B cell (primary cell): ENCODE data around the gene DDR1. TPM values are rescaled to one million over a fixed set of nuclear protein-coding genes. Genes with fewer than 3 reads are reported as not detected.

Experiments
- ATAC-seq: fragments of 200-7000 bp; cut with Tn5 transposase; one replicate; pipeline ENCODE4 v1.10.0; 2021; ENCODE audit warnings: low read depth, mild to moderate bottlenecking, moderate number of reproducible peaks, moderate library complexity
- CTCF ChIA-PET: fragments of 350-600 bp; sonication (Branson Sonifier 250); formaldehyde crosslinking; loops from one replicate; lab custom pipeline; 2021; ENCODE audit warnings: antibody characterized with exemption, inconsistent platforms; lab: Charles Lee
- POLR2A ChIA-PET: fragments of 350-600 bp; sonication (Branson Sonifier 250); formaldehyde crosslinking; loops from one replicate; lab custom pipeline; 2021; ENCODE audit warnings: antibody characterized with exemption; lab: Charles Lee
- DNase-seq: peaks from one replicate; pipeline ENCODE4 v3.0.0; 2013
- H2AFZ ChIP-seq: 2 replicates; pipeline ENCODE4 v1.6.1; 2012; ENCODE audit warnings: mild to moderate bottlenecking, low read depth, low read length; ENCODE audit not compliant: insufficient read depth, poor library complexity, severe bottlenecking
- H3K27ac ChIP-seq, 2 donors: 1 replicate in 1 of 2; 2 replicates in 1 of 2; pipeline ENCODE4 v1.5.1; 2012 to 2013; ENCODE audit warnings: low read length in 2 of 2, mild to moderate bottlenecking in 2 of 2, moderate library complexity in 1 of 2
- H3K27me3 ChIP-seq, 4 experiments: fragments of 200-600 bp in 1 of 4; sonication (generic) in 1 of 4; replicated peaks in 1 of 4; 1 replicate in 2 of 4; 2 replicates in 2 of 4; pipeline versions ENCODE4 v1.6.1 to v1.7.0; 2013 to 2016; ENCODE audit warnings: low read length in 3 of 4, mild to moderate bottlenecking in 2 of 4, mixed read lengths in 1 of 4, moderate library complexity in 1 of 4; ENCODE audit not compliant: insufficient read depth in 4 of 4, control insufficient read depth in 3 of 4; ENCODE audit errors: control extremely low read depth in 1 of 4
- H3K36me3 ChIP-seq, 2 experiments: replicated peaks in 1 of 2; 1 replicate in 1 of 2; 2 replicates in 1 of 2; pipeline versions ENCODE4 v1.6.1 to v1.7.1; 2013; ENCODE audit warnings: low read length in 1 of 2; ENCODE audit not compliant: insufficient read depth in 2 of 2, control insufficient read depth in 1 of 2; ENCODE audit errors: control extremely low read depth in 1 of 2, extremely low read depth in 1 of 2
- H3K4me1 ChIP-seq, 2 donors: fragments of 200-600 bp in 1 of 2; sonication (generic) in 1 of 2; 1 replicate in 1 of 2; 2 replicates in 1 of 2; pipeline versions ENCODE4 v1.5.1 to v1.6.1; 2013 to 2017; ENCODE audit warnings: low read length in 2 of 2; ENCODE audit not compliant: control insufficient read depth in 2 of 2, insufficient read depth in 2 of 2
- H3K4me2 ChIP-seq: replicated peaks from 2 replicates; pipeline ENCODE3; 2012; ENCODE audit warnings: mild to moderate bottlenecking, low read depth, low read length; ENCODE audit not compliant: poor library complexity, severe bottlenecking
- H3K4me3 ChIP-seq, 5 experiments: fragments of 200-600 bp in 1 of 5; sonication (generic) in 1 of 5; 1 replicate in 3 of 5; 2 replicates in 2 of 5; pipeline versions ENCODE4 v1.5.1 to v1.7.0; 2011 to 2016; ENCODE audit warnings: low read length in 4 of 5, mild to moderate bottlenecking in 4 of 5, low read depth in 2 of 5, control low read depth in 1 of 5, moderate library complexity in 1 of 5; ENCODE audit not compliant: insufficient read depth in 1 of 5; ENCODE audit errors: control extremely low read depth in 1 of 5, extremely low read depth in 1 of 5
- H3K79me2 ChIP-seq: fragments of 200-600 bp; sonication (generic); one replicate; pipeline ENCODE4 v1.6.0; 2016; ENCODE audit warnings: low read length; ENCODE audit not compliant: control insufficient read depth, insufficient read depth
- H3K9ac ChIP-seq: fragments of 200-600 bp; sonication (generic); 2 replicates; pipeline ENCODE4 v1.6.1; 2017; ENCODE audit warnings: mild to moderate bottlenecking, low read length, moderate library complexity
- H3K9me3 ChIP-seq, 3 donors: one replicate each; pipeline versions ENCODE4 v1.6.1 to v1.7.1; 2013; ENCODE audit warnings: low read length in 2 of 3; ENCODE audit not compliant: control insufficient read depth in 2 of 3, insufficient read depth in 1 of 3; ENCODE audit errors: control extremely low read depth in 1 of 3
- H4K20me1 ChIP-seq: 2 replicates; pipeline ENCODE4 v1.6.0; 2012; ENCODE audit warnings: mild to moderate bottlenecking, low read length; ENCODE audit not compliant: insufficient read depth, control insufficient read depth, poor library complexity, severe bottlenecking
- H3K27ac Mint-ChIP-seq: one replicate; pipeline ENCODE4 v1.8.0; 2021; ENCODE audit warnings: mixed read lengths
- H3K27me3 Mint-ChIP-seq: one replicate; pipeline ENCODE4 v1.8.0; 2021; ENCODE audit warnings: mixed read lengths
- H3K4me1 Mint-ChIP-seq: one replicate; pipeline ENCODE4 v1.8.0; 2021; ENCODE audit warnings: mixed read lengths
- H3K4me3 Mint-ChIP-seq: one replicate; pipeline ENCODE4 v1.8.0; 2021; ENCODE audit warnings: mixed read lengths
- H3K9me3 Mint-ChIP-seq: one replicate; pipeline ENCODE4 v1.8.0; 2022; ENCODE audit warnings: mixed read lengths; ENCODE audit not compliant: insufficient read depth
- CTCF ChIP-seq: fragments of 200-600 bp; IDR thresholded peaks from one replicate; pipeline ENCODE4 v1.8.0; 2022; ENCODE audit warnings: antibody characterized with exemption, mild to moderate bottlenecking
- EZH2 ChIP-seq: IDR thresholded peaks from 2 replicates; pipeline ENCODE4 v1.6.1; 2012; ENCODE audit warnings: borderline replicate concordance, low read depth, mild to moderate bottlenecking, moderate library complexity, low read length; ENCODE audit not compliant: insufficient read depth, poor library complexity, severe bottlenecking
- WGBS: methylation state at CpG from one replicate; pipeline ENCODE4 v1.1.5; 2013; ENCODE audit warnings: missing lambda C conversion rate; ENCODE audit not compliant: insufficient coverage; 5-methylcytosine and 5-hydroxymethylcytosine counted together
- intact Hi-C: fragments of 100-400 bp; cut with micrococcal nuclease; formaldehyde crosslinking; loops from one replicate; pipeline ENCODE4 v1.10.0; 2022
- polyA plus RNA-seq: library from polyadenylated mRNA; depleted of rRNA; stranded (reverse); fragments of >200 nt; gene quantifications from 2 replicates; pipeline ENCODE4 v1.2.3, GENCODE V29; 2012
- total RNA-seq, 2 donors: library from RNA; stranded (reverse); fragments of 120-200 nt in 1 of 2; gene quantifications; 1 replicate in 1 of 2; 2 replicates in 1 of 2; pipeline versions ENCODE4 v1.2.3 to v1.2.4, GENCODE V29; 2013 to 2022

The DDR1 gene
- total and polyA plus RNA-seq, 2 donors (not counting 1 experiment from before 2014, with no cell fraction given): 28.8 to 61.7 TPM

GRCh38 chr6:30890646-30891449 is 6.5 kb downstream of the DDR1 start:
- Mint-ChIP-seq H3K4me3 (no peak overlapping the region), H3K4me1 (peaks cover 16% of the 10 kb centered on the region), H3K27me3 (no peaks in the 10 kb centered on the region), H3K9me3 (no peaks in the 10 kb centered on the region), H3K27ac (no peak overlapping the region)
- Histone ChIP-seq H3K9me3 (no peaks in the 10 kb centered on the region), H3K36me3 (peaks cover 0 to 59% of the 10 kb centered on the region in 2 experiments), H3K4me1 (peaks cover 12 to 16% of the 10 kb centered on the region in 2 donors), H3K9ac (no peak overlapping the region), H2AFZ (no peak overlapping the region), H4K20me1 (peaks cover 69% of the 10 kb centered on the region), H3K27ac (no peak overlapping the region), H3K27me3 (no peaks in the 10 kb centered on the region), H3K4me3 (no peak overlapping the region), H3K4me2 (no peak overlapping the region), H3K79me2 (peaks cover 62% of the 10 kb centered on the region)
- ChIA-PET POLR2A (no interaction called here), CTCF (interaction anchor here (1.5 to 2.0 kb wide), 3 partner anchors 25 to 69 kb away, joined by 3 to 6 read pairs (median 4); no protein-coding TSS in a partner anchor)
- ATAC-seq: no peak
- DNase-seq: no peak
- intact Hi-C loops: no loop called here
- TF ChIP-seq CTCF: no peak
- no peak for TF ChIP-seq EZH2
- 96% methylated on average over 8 of the region's 12 CpGs for WGBS

GRCh38 chr6:30891450-30891723 is 7.1 kb downstream of the DDR1 start:
- H3K4me3 ChIP-seq: no peak overlapping the region
- H2AFZ ChIP-seq: no peak overlapping the region
- H3K36me3 ChIP-seq: peaks cover 0 to 60% of the 10 kb centered on the region in 2 experiments
- H3K9me3 ChIP-seq: no peaks in the 10 kb centered on the region
- ChIA-PET POLR2A (no interaction called here), CTCF (interaction anchor here (1.5 to 1.6 kb wide), 2 partner anchors 24 to 70 kb away, joined by 3 to 4 read pairs; no protein-coding TSS in a partner anchor)
- intact Hi-C loops: no loop called here
- peaks cover 64% of the 10 kb centered on the region for H4K20me1 ChIP-seq
- ATAC-seq (no peak), DNase-seq (no peak)
- peaks cover 6 to 10% of the 10 kb centered on the region in 2 donors for H3K4me1 ChIP-seq
- H3K4me2 ChIP-seq: no peak overlapping the region
- peaks cover 11% of the 10 kb centered on the region for H3K4me1 Mint-ChIP-seq
- no peak overlapping the region for H3K4me3 Mint-ChIP-seq
- H3K9me3 Mint-ChIP-seq: no peaks in the 10 kb centered on the region
- TF ChIP-seq CTCF: no peak
- TF ChIP-seq EZH2: no peak
- H3K79me2 ChIP-seq: peaks cover 56% of the 10 kb centered on the region
- H3K27ac Mint-ChIP-seq: no peak overlapping the region
- WGBS: 83% methylated on average over 1 of the region's 4 CpGs
- H3K27me3 Mint-ChIP-seq: no peaks in the 10 kb centered on the region
- no peak overlapping the region for H3K9ac ChIP-seq
- no peaks in the 10 kb centered on the region for H3K27me3 ChIP-seq
- H3K27ac ChIP-seq: no peak overlapping the region
